ENCODE results near the gene SLIT3.

SLIT3 gene

DNA sequence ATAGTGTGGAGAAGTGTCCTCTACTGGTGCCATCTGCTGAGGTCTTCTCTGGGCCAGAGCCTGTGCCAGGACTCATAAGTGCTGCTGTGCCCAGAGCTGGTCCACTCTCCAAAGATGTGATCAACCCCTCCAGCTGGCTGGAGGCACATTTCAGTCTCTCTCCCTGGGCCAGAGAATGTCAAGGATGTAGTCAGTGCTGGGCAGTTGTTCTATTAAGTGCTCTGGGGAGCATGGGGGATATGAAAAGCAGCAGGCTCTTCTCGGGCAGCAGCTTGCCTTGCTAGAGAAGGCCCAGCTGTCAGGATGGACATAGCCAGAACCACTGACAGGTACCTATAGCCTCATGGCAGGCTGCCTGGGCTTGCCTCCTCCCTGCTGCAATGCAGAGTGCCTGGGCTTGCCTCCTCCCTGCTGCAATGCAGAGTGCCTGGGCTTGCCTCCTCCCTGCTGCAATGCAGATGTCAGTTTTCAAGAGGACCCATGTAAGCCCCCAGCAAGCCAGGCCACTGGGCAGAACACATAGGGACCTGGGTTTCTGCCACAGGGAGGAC lies 564.6 kb downstream of the SLIT3 start:
- Histone ChIP-seq H3K4me1 (ENCODE audit: control insufficient read depth, insufficient read depth, low read length) (no peaks in the 10 kb centered on the region), H3K27me3 (ENCODE audit: control insufficient read depth, insufficient read depth, low read length) (no peaks in the 10 kb centered on the region), H3K36me3 (ENCODE audit: insufficient read depth, low read length) (no peaks in the 10 kb centered on the region), H3K9ac (ENCODE audit: low read depth, low read length) (no peak overlapping the region), H3K4me2 (ENCODE audit: low read length) (no peak overlapping the region), H3K4me3 (ENCODE audit: low read length) (no peak overlapping the region), H3K9me3 (replicated peaks; ENCODE audit: low read length) (no peaks in the 10 kb centered on the region)

DNA sequence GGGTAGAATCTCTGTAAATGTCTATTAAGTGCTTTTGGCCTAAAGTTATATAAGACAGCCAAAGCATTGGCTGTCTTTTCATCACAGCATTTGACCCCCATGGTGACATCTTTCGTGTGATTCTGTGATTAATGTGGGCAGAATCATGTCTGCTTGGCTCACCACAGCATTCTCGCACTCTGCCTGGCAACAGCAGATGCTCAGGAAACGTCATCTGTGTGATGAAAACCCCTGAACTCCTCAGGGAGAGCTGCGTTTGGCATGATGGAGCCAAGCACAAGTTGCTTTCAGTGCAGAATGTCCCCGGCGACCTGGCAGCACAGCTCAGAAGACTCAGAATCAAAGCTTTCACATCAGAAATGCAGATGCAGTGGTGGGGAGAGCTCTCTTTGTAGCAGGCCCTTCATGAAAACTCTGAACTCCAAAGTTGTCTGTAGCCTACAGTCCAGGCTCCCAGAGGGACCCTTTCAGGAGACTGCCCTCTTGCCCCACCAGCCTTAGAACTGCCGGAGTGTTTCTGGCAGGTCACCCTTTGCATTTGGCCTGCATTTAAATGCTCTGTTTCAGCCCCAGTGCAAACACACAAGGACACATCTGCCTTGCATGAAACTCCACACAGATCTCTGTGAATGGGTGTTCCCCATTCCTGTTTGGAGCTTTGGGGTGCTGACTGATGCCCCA lies 566.2 kb downstream of the SLIT3 start:
- Histone ChIP-seq H3K4me1 (ENCODE audit: control insufficient read depth, insufficient read depth, low read length) (no peaks in the 10 kb centered on the region), H3K36me3 (ENCODE audit: insufficient read depth, low read length) (no peaks in the 10 kb centered on the region), H3K9ac (ENCODE audit: low read depth, low read length) (no peak overlapping the region), H3K4me2 (ENCODE audit: low read length) (no peak overlapping the region), H3K9me3 (replicated peaks; ENCODE audit: low read length) (no peaks in the 10 kb centered on the region), H3K4me3 (ENCODE audit: low read length) (no peak overlapping the region), H3K27me3 (ENCODE audit: control insufficient read depth, insufficient read depth, low read length) (no peaks in the 10 kb centered on the region)

DNA sequence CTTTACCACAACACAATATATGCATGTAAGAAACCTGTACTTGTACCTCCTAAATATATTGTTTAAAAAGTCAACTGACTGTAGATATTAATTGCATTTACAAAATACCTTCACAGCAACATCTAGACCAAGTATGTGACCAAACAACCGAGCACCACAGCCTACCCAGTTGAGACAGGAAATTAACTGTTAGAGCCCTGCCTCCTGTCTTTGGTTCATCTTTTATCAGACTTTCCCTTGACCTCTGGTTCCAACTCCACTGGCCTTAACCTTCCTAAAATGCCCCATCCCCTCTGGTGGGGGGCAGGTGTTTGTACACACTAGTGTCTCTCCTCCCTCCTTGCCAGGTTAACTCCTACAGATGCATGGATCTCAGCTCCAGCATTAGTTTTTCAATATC lies 566.8 kb downstream of the SLIT3 start:
- Histone ChIP-seq H3K9me3 (replicated peaks; ENCODE audit: low read length) (no peaks in the 10 kb centered on the region), H3K4me2 (ENCODE audit: low read length) (no peak overlapping the region), H3K4me3 (ENCODE audit: low read length) (no peak overlapping the region), H3K36me3 (ENCODE audit: insufficient read depth, low read length) (no peaks in the 10 kb centered on the region), H3K9ac (ENCODE audit: low read depth, low read length) (no peak overlapping the region), H3K4me1 (ENCODE audit: control insufficient read depth, insufficient read depth, low read length) (no peaks in the 10 kb centered on the region), H3K27me3 (ENCODE audit: control insufficient read depth, insufficient read depth, low read length) (no peaks in the 10 kb centered on the region)

DNA sequence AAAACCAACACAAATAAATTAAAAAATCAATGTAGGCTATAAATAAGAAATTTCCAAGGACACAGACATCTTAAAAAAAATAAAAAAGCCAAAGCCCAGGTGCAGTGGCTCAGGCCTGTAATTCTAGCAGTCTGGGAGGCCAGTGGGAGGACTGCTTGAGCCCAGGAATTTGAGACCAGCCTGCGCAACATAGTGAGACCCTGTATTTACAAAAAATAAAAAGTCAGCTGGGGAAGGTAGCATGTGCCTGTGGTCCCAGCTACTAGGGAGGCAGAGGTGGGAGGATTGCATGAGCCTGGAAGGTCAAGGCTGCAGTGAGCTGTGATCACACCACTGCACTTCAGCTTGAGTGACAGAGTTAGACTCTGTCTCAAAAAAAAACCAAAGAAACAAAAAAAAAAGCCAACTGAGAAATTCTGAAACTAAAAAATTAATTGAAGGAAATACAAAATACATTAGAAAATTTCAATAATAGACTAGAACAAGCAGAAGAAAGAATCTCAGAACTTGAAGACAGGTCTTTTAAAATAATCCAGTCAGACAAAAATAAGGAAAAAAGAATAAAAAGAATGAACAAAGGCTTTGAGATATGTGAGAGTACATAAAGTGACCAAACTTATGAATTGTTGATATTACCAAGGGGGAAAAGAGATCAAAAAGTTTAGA lies 572.3 kb downstream of the SLIT3 start:
- Histone ChIP-seq H3K4me1 (ENCODE audit: control insufficient read depth, insufficient read depth, low read length) (no peaks in the 10 kb centered on the region), H3K4me2 (ENCODE audit: low read length) (no peak overlapping the region), H3K4me3 (ENCODE audit: low read length) (no peak overlapping the region), H3K9me3 (replicated peaks; ENCODE audit: low read length) (no peaks in the 10 kb centered on the region), H3K27me3 (ENCODE audit: control insufficient read depth, insufficient read depth, low read length) (no peaks in the 10 kb centered on the region), H3K36me3 (ENCODE audit: insufficient read depth, low read length) (no peaks in the 10 kb centered on the region), H3K9ac (ENCODE audit: low read depth, low read length) (no peak overlapping the region)

DNA sequence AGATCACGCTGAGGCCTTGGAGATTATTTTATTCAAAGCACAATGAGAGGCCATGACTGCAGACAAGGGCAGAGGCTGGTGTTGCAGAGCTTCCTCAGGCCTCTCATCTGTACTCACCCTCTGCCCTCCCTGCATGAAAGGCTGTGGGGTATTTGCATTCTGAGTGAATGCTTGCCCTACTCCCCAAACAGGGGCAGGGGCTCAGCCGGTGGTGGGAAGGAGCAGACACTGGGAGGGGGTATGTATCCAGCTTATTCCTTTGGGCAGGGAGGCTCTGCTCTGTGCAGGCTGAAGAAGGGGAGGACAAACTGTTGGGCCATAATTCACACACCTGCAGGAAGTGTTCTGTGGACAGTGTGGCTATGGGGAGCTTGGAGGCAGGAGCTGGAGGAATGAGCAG lies 573.4 kb downstream of the SLIT3 start:
- no peak overlapping the region for H3K9ac ChIP-seq (ENCODE audit: low read depth, low read length)
- no peak overlapping the region for H3K4me3 ChIP-seq (ENCODE audit: low read length)
- no peaks in the 10 kb centered on the region for H3K4me1 ChIP-seq (ENCODE audit: control insufficient read depth, insufficient read depth, low read length)
- H3K36me3 ChIP-seq (ENCODE audit: insufficient read depth, low read length): no peaks in the 10 kb centered on the region
- no peaks in the 10 kb centered on the region for H3K27me3 ChIP-seq (ENCODE audit: control insufficient read depth, insufficient read depth, low read length)
- H3K4me2 ChIP-seq (ENCODE audit: low read length): no peak overlapping the region
- H3K9me3 ChIP-seq (replicated peaks; ENCODE audit: low read length): no peaks in the 10 kb centered on the region

DNA sequence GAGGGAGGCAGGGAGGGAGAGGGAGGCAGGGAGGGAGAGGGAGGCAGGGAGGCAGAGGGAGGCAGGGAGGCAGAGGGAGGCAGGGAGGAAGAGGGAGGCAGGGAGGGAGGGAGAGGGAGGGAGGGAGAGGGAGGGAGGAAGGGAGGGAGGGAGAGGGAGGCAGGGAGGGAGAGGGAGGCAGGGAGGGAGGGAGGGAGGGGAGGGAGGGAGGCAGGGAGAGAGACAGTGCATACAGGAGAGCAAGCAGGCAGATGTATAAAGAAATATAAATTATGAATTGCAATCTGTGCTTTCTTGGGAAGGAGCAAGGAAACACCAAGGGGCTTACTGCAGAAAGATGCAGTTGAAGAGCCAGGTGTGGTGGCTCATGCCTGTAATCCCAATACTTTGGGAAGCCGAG lies 574.6 kb downstream of the SLIT3 start:
- Histone ChIP-seq H3K9ac (ENCODE audit: low read depth, low read length) (no peak overlapping the region), H3K4me3 (ENCODE audit: low read length) (no peak overlapping the region), H3K4me1 (ENCODE audit: control insufficient read depth, insufficient read depth, low read length) (no peaks in the 10 kb centered on the region), H3K36me3 (ENCODE audit: insufficient read depth, low read length) (no peaks in the 10 kb centered on the region), H3K4me2 (ENCODE audit: low read length) (no peak overlapping the region), H3K27me3 (ENCODE audit: control insufficient read depth, insufficient read depth, low read length) (no peaks in the 10 kb centered on the region), H3K9me3 (replicated peaks; ENCODE audit: low read length) (no peaks in the 10 kb centered on the region)

DNA sequence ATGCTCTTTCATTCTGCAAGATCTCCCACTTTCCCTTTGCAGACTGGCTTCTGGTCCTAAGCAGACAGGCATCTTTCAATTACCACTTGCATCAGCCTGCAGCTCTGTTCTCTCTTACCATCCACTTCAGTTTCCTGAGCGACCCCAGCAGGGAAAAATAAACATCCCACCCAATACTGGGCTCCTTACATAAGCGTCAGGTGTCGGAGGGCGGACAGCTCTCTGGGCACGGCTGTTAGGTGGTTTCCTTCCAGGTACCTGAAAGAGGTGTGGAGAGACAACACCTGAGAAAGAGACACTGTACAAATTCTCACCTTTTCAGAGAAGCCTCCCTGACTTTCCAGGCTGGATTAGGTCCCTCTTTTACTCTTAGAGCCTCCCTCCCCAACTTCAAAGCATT lies 576.7 kb downstream of the SLIT3 start:
- Histone ChIP-seq H3K36me3 (ENCODE audit: insufficient read depth, low read length) (no peaks in the 10 kb centered on the region), H3K27me3 (ENCODE audit: control insufficient read depth, insufficient read depth, low read length) (no peaks in the 10 kb centered on the region), H3K4me2 (ENCODE audit: low read length) (no peak overlapping the region), H3K9ac (ENCODE audit: low read depth, low read length) (no peak overlapping the region), H3K4me3 (ENCODE audit: low read length) (no peak overlapping the region), H3K9me3 (replicated peaks; ENCODE audit: low read length) (no peaks in the 10 kb centered on the region), H3K4me1 (ENCODE audit: control insufficient read depth, insufficient read depth, low read length) (no peaks in the 10 kb centered on the region)

DNA sequence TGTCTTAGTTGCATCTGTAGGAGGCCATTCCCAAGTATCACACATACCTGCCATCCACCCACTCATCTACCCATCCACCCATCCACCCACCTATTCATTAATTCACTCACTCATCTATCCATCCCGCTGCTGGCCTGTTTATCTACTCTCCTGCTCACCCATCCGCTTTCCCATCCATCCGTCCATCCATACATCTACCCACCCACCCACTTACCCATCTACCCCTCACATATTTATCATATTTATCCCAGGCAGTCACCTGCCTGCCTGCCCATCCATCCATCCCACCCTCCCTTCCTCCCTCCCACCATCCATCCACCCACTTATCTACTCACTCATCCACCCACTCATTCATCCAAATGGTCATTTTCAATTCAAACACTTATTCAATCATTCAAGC lies 577.9 kb downstream of the SLIT3 start:
- Histone ChIP-seq H3K9me3 (replicated peaks; ENCODE audit: low read length) (no peaks in the 10 kb centered on the region), H3K4me1 (ENCODE audit: control insufficient read depth, insufficient read depth, low read length) (no peaks in the 10 kb centered on the region), H3K4me3 (ENCODE audit: low read length) (no peak overlapping the region), H3K9ac (ENCODE audit: low read depth, low read length) (no peak overlapping the region), H3K36me3 (ENCODE audit: insufficient read depth, low read length) (no peaks in the 10 kb centered on the region), H3K27me3 (ENCODE audit: control insufficient read depth, insufficient read depth, low read length) (no peaks in the 10 kb centered on the region), H3K4me2 (ENCODE audit: low read length) (no peak overlapping the region)

DNA sequence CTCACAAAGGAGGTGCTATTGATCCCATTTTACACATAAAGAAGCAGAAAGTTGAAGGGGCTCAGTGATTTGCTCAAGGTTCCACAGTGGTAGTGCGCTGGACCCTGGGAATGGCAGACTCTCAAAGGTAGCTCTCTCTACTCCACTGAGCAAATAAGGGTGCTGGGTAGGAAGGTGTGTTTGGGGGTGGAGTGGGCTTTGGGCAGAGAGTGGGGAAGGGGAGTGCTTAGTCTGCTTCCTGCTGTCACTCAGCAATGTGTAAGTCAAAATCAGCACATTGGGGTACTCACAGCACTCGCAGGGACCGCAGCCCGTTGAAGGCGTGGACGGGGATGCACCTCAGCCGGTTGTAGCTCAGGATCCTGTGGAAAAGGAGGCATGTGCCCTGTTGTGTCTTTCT lies 579.0 kb downstream of the SLIT3 start:
- Histone ChIP-seq H3K4me1 (ENCODE audit: control insufficient read depth, insufficient read depth, low read length) (no peaks in the 10 kb centered on the region), H3K9me3 (replicated peaks; ENCODE audit: low read length) (no peaks in the 10 kb centered on the region), H3K4me2 (ENCODE audit: low read length) (no peak overlapping the region), H3K27me3 (ENCODE audit: control insufficient read depth, insufficient read depth, low read length) (no peaks in the 10 kb centered on the region), H3K4me3 (ENCODE audit: low read length) (no peak overlapping the region), H3K36me3 (ENCODE audit: insufficient read depth, low read length) (no peaks in the 10 kb centered on the region), H3K9ac (ENCODE audit: low read depth, low read length) (no peak overlapping the region)

DNA sequence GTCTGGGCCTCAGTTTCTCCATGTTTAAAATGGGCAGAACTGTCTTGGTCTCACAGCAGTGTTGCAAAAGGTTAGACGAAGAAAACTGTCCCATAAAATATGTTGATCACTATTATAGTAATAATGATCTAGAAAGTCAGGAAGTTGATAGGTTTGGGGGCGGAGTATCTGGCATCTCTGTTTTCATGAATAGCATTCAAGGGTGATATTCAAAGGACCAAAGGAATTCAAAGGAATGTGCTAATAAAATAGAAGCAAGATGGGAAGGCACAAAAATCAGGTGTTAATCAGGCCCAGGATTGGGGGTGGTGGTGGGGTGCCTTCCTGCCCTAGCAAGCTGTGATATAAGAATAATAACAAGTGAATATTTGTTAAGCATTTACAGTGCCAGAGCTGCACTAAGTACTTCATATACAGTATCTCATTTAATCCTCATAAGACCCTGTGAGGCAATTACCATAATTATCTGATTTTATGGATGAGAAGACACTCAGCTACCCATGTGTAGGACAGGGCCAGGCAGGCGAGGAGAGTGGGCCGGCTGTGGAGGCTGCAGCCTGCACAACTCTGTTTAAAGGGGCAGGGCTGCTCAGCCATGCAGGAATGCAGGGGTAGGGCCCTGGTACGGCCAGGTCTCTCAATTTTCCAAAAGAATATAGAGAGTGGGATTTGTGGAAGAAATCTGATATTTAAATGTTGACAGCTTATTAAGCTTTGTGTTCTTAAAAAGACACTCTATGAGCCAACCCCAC lies 579.8 kb downstream of the SLIT3 start:
- no peak overlapping the region for H3K4me3 ChIP-seq (ENCODE audit: low read length)
- H3K4me1 ChIP-seq (ENCODE audit: control insufficient read depth, insufficient read depth, low read length): no peaks in the 10 kb centered on the region
- no peaks in the 10 kb centered on the region for H3K27me3 ChIP-seq (ENCODE audit: control insufficient read depth, insufficient read depth, low read length)
- H3K9ac ChIP-seq (ENCODE audit: low read depth, low read length): no peak overlapping the region
- no peaks in the 10 kb centered on the region for H3K36me3 ChIP-seq (ENCODE audit: insufficient read depth, low read length)
- no peaks in the 10 kb centered on the region for H3K9me3 ChIP-seq (replicated peaks; ENCODE audit: low read length)
- no peak overlapping the region for H3K4me2 ChIP-seq (ENCODE audit: low read length)

DNA sequence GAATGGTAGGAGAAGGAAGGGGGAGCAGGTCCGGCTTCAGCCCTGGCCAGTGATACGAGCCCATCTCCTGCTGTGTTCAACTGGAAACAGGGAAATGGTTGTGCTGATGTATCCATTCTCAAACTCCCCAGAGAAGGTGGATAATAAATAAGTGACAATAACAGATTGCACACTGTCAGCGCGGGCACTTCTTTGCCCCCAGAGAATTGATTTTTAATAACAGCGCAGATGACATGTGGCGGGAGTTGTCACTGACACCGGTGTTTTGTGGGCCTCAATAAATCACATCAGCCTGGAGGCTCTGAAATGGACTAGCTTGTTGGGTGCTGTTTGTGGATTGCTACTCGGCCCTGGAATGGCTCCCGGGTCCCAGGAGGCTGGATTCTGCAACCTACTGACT lies 580.4 kb downstream of the SLIT3 start:
- Histone ChIP-seq H3K9me3 (replicated peaks; ENCODE audit: low read length) (no peaks in the 10 kb centered on the region), H3K4me1 (ENCODE audit: control insufficient read depth, insufficient read depth, low read length) (no peaks in the 10 kb centered on the region), H3K4me2 (ENCODE audit: low read length) (no peak overlapping the region), H3K9ac (ENCODE audit: low read depth, low read length) (no peak overlapping the region), H3K4me3 (ENCODE audit: low read length) (no peak overlapping the region), H3K36me3 (ENCODE audit: insufficient read depth, low read length) (no peaks in the 10 kb centered on the region), H3K27me3 (ENCODE audit: control insufficient read depth, insufficient read depth, low read length) (no peaks in the 10 kb centered on the region)

Data from skeletal muscle satellite cell (primary cell).